GOT3 (cell line): ENCODE data around the gene FMNL3.
"Not testable (repeated sequence)": the region's sequence is repeated elsewhere in the genome, so short reads cannot be mapped to it uniquely, and the experiment has no call there.

Source experiments
- DNase-seq: peaks from one replicate; lab custom pipeline; 2025; ENCODE audit warnings: mixed read lengths; lab: John Stamatoyannopoulos, UW

Gene FMNL3

DNA sequence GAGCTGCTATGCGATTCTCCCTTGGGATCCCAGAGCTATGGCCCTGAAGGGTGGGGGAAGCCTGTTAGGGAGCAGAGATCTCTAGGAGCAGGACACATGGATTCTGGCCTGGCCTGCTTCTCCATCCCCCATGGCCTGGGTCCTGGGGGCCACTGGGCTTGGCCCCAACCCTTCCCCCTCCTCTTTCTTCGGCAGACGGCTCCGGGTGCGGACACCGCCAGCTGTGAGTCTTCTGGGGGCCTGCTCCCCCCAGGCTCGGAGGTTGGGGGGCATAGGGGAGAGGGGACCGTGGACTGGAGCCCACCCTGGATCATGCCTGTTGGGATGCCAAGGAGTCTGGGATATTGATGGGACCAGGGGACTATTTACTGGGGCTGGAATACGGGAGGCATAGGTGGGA, 74.8 kb downstream of the FMNL3 start:
- no peak for DNase-seq

GRCh38 chr12:49631336-49631907, 75.8 kb downstream of the FMNL3 start:
- no peak for DNase-seq

- DNase-seq: no peak
Observed at GRCh38 chr12:49627752-49628360, 79.3 kb downstream of the FMNL3 start.

- DNase-seq: no peak
Observed at GRCh38 chr12:49626836-49627235, 80.4 kb downstream of the FMNL3 start.

- no peak for DNase-seq
Observed at GRCh38 chr12:49626169-49626835, 80.9 kb downstream of the FMNL3 start.

GRCh38 chr12:49624921-49625577, 82.2 kb downstream of the FMNL3 start:
- no peak for DNase-seq

DNA sequence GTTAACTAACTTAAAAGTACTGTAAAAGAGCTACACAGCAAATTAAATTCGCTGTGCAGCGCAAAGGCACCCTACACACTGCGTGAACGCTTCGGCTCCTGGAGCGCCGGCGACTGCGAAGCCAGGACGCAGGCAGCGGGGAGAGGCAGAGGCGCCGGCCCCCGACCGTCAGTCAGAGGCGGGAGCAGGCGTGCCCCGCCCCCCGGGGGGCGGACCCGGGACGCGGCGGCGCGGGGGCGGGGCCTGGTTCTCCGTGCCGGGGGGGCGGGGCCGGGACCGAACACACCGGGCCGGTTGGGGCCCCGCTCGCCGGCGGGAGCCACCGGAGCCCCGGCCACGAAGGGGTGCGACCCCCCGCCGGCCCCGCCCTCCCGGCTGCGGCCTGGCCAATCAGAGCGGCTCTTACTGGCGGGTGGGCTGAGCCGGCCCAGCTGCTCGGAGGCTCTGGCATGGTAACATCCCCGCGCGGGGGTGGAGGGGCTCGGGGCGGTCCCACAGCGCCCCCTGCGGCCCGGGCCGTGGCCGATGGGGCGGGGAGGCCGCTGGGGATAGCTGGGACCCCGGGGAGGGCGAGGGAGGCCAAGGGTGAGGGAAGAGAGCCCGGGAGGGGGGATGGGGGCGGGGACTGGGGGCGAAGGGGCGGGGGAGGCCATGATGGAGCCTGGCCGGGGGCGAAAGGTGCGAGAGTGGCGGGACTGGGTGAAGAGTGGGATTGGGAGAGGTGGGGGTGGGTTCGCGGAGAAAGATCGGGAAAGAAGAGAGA, 83.9 kb downstream of the FMNL3 start, which contains the start of gene PRPF40B:
Gene PRPF40B (plus strand): TSS at position 420 of the 763 bp plus-strand sequence. CDS start 30 bp downstream, at position 450.
- DNase-seq: peak; percentile 67

DNA sequence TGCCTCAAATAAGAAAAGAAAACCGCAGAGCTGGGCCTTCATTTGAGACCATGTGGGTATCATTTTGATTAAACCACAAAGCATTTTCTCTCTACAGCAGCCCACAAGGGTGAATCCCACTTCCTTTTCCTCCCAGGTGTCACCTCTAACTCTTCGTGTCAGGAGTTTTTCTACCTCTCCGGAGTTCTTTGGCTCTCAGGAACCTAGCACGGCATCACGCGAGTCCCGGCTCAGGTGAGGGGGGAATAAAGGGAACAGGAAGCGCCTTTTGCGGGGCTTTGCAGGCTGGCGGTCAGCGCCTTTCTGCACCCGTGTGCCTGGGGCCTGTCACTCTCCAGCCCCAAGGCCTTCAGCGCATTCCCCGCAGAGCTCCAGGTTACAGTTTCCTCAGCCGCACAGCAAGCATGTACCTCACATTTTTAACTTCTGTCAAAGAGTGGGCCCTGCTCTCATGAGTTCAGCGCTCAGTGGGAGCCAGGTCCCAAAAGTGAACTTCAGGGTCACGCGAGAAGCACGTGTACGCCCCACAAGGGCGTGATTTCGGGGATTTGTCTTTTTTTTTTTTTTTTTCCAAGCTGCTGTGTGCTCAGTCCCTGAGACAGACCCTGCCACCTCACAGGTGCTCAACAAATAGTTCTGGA, 84.6 kb downstream of the FMNL3 start:
- DNase-seq: peak; percentile 59

GRCh38 chr12:49621651-49622500, 85.3 kb downstream of the FMNL3 start:
- DNase-seq: no peak

DNA sequence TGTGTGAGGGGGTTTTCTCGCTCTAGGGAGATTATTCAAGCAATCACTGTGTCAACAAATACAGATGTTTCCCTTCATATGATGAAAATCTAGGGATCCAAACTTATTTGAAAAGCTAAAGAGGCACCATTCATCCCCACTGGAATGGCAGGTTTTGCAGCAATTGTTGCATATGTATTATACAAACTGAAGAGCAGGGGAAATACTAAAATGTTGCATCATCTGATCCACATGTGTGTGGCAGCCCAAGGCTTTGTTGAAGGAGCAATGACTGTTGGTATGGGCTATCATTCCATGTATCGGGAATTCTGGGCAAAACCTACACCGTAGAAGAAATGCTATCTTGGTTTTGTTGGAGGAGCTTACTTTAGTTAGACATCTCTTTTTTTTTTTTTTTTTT, 87.9 kb downstream of the FMNL3 start:
- no peak for DNase-seq

- DNase-seq: no peak
Observed at GRCh38 chr12:49618576-49618975, 88.6 kb downstream of the FMNL3 start.

DNA sequence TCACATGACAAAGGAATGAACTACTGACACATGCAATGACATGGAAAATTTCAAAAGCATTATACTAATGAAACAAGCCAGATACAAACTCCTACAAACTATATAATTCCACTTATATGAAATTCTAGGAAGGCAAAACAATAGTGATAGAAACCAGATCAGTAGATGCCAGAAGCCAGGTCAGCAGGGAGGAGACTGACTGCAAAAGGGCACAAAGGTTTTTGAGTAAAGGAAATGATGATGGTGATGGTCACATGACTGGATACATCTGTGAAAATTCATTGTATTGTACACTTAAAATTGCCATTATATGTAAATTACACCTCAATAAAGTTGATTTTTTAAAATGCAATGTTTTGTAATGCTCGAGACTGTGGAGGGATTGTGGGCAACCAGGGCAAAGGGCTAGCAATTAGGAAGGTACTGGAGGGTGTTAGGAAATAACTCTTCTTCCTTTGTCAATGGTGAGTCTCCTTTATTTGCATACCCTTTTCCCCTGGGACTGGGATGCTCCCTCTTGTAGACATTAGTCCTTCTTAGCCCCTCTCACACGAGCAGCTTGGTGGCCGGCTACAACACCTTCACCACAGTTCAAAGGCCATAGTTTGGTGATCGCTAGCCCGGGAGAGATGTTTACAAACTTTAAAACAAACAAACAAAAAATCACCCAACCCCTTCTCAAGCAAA, 90.5 kb downstream of the FMNL3 start:
- no peak for DNase-seq

DNA sequence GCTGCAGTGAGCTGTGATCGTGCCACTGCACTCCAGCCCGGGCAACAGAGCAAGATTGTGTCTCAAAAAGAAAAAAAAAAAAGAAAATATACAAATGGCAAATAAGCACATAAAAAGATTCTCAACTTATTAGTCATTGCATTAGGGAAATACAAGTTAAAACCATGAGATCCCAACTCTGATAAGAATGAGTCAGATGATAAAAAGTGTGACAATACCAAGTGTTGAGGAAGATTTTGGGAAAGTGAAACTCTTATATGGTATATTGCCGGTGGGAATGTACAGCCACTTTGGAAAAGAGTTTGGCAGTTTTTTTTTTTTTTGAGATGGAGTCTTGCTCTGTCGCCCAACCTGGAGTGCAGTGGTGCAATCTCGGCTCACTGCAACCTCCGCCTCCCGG, 91.5 kb downstream of the FMNL3 start:
- DNase-seq: no peak

DNA sequence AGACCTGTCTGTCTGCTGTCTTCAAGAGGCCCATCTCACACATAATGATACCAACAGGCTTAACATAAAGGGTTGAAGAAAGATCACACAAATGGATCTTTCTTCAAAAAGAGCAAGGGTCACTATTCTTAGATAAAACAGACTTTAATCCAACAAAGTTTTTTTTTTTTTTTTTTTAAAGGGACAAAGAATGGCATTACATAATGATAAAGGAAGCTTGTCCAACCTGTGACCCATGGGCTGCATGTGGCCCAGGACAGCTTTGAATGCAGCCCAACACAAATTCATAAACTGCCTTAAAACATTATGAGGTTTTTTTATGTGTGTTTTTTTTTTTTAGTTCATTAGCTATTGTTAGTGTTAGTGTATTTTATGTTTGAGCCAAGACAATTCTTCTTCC, 95.0 kb downstream of the FMNL3 start:
- no peak for DNase-seq

GRCh38 chr12:49610785-49611184, 96.4 kb downstream of the FMNL3 start:
- not testable (repeated sequence) for DNase-seq

DNA sequence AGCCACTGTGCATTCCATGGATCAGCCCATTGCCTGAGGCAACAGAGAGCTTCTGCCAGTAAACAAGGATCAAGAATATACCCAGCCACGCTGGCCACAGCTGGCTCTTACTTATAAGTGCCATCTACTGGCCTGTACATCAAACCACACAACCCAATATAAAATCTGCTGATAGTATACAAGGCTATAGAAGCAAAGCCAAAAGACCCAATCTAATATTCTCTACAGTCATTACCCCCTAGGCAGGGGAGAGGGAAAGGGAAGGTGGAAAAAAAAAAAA, 97.4 kb downstream of the FMNL3 start:
- DNase-seq: no peak

- DNase-seq: no peak
Observed at GRCh38 chr12:49609059-49609874, 97.9 kb downstream of the FMNL3 start.

DNA sequence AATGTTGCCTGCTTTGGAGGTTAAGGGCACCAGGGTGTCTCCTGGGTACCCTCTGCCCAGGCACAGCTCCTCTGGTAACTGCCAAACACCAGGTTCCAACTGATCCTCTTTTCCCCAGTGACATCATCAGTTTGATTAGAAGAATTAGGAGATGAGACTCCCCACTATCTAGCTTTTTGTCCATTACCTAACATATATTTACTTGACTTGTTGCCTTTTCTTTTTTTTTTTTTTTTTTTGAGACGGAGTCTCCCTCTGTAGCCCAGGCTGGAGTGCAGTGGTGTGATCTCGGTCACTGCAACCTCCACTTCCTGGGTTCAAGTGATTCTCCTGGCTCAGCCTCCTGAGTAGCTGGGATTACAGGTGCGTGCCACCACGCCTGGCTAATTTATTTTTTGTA, 101.7 kb downstream of the FMNL3 start, which contains the start of gene FAM186B:
Gene FAM186B (minus strand): TSS at position 101 of the 400 bp plus-strand sequence. CDS start 162 bp downstream, outside the sequence.
- not testable (repeated sequence) for DNase-seq

- DNase-seq: no peak
Observed at GRCh38 chr12:49604856-49605255, 102.3 kb downstream of the FMNL3 start.
